GM10266 (cell line): Measurements from ENCODE around the gene MMP21.

Experiments
- DNase-seq: peaks from one replicate; pipeline ENCODE4 v3.0.0; 2012; ENCODE audit errors: extremely low spot score
- CTCF ChIP-seq: IDR thresholded peaks from 2 replicates; pipeline ENCODE4 v1.5.1; 2012; ENCODE audit warnings: mild to moderate bottlenecking, low read depth; ENCODE audit not compliant: control insufficient read depth, insufficient read depth; ENCODE audit errors: missing control alignments

MMP21 gene

DNA sequence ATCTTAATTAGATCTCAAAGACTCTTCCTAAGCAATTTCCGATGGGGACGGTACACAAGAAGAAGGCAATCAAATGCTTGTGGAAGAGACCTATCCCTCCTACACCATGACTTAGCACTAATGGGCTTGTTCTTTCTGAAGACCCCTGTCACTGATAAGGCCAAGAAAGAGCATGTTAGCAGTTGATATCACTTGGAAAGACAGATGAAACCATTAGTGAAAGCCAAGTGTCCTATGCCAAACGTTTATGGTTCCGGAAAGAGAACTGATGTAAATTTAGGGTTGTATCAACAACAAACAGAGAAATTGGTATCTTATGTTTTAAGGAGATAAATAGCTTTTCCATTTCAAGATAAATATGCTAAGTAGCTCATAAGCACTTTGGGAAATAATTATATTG, 40.9 kb upstream of the MMP21 start:
- DNase-seq = no peak
- no peak for TF ChIP-seq CTCF

GRCh38 chr10:125815764-125816163, 40.1 kb upstream of the MMP21 start:
- no peak for DNase-seq
- TF ChIP-seq CTCF = no peak

GRCh38 chr10:125812128-125812750, 36.6 kb upstream of the MMP21 start:
- no peak for DNase-seq
- TF ChIP-seq CTCF = no peak

DNA sequence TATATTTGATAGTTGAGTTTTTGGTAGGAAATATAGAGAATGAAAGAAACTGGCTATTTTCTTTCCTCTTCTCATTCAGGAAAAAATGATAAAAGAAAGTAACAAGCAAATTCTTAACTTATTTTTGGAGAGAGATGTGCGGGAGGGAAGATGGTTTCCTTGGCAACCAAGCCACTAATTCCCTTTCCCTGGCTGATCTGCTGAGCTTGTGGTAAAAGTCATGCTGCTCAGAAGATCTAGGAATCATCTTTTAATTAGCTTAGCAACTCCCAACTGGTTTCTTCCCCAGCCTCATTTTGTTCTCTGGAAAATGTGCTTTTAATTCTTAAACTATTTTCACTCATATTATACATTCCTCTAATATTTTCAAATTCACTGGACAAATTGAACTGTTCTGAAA, 35.6 kb upstream of the MMP21 start:
- no peak for DNase-seq

GRCh38 chr10:125808047-125808446, 32.4 kb upstream of the MMP21 start:
- no peak for DNase-seq
- TF ChIP-seq CTCF = no peak

More for the DNA sequence above, 35.6 kb upstream of the MMP21 start:
- TF ChIP-seq CTCF = no peak

DNA sequence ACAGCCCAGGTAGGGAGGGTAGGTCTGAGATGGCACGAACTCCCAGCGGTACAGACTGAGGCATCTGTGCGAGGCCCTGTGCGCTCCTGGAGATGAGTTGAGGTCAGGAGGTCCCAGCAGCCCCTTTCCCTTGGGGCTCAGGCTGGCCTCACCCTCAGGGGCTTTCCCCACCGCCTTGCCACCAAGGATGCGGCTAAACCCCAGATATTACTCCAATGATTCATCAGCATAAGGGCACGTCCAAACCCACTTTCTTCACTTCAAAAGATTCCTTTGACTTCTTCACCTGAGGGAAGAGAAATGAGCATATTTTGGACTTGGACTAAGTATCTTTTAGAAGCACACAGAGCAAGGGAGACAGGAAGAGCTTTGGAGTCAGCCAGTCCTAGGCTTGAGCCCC, 27.1 kb upstream of the MMP21 start:
- no peak for DNase-seq
- no peak for TF ChIP-seq CTCF

- DNase-seq = no peak
- TF ChIP-seq CTCF = no peak
Observed at GRCh38 chr10:125802131-125802530, 26.5 kb upstream of the MMP21 start.
